K562 (cell line): Measurements from ENCODE around the gene ERLEC1. TPM values are rescaled to one million over a fixed set of nuclear protein-coding genes. Genes with fewer than 3 reads are reported as not detected.

Experiments used
- CHD4 ChIP-seq: fragments of 200-600 bp; sonication (generic); IDR thresholded peaks from 3 replicates; pipeline ENCODE4 v1.6.1; 2012; ENCODE audit warnings: low read depth, mild to moderate bottlenecking, mixed read lengths, low read length, inconsistent platforms; ENCODE audit not compliant: insufficient read depth, insufficient replicate concordance, poor library complexity, severe bottlenecking
- EP400 ChIP-seq: fragments of 450-650 bp; IDR thresholded peaks from 2 replicates; pipeline ENCODE4 v1.6.1; 2017; ENCODE audit warnings: antibody characterized with exemption, mild to moderate bottlenecking, moderate library complexity
- FOS ChIP-seq: IDR thresholded peaks from 3 replicates; pipeline ENCODE4 v1.6.1; 2011; ENCODE audit not compliant: insufficient read length; ENCODE audit errors: extremely low read depth
- GABPA ChIP-seq: fragments of 200-800 bp; sonication (Bioruptor generic); conservative IDR thresholded peaks from 2 replicates; pipeline ENCODE4 v1.6.1; 2016; ENCODE audit warnings: low read depth, missing genetic modification characterization, missing compliant biosample characterization
- GATAD2B ChIP-seq: fragments of 450-650 bp; IDR thresholded peaks from 2 replicates; pipeline ENCODE4 v1.6.1; 2017; ENCODE audit warnings: mild to moderate bottlenecking, borderline replicate concordance
- JUND ChIP-seq, 2 experiments: IDR thresholded peaks; 2 replicates in 1 of 2; 3 replicates in 1 of 2; pipeline ENCODE4 v1.6.1; 2011; ENCODE audit warnings: borderline replicate concordance in 2 of 2, low read depth in 2 of 2, low read length in 2 of 2, improper control_type of control experiment in 1 of 2, missing biosample characterization in 1 of 2, missing genetic modification characterization in 1 of 2, missing genetic modification reagents in 1 of 2
- MAFF ChIP-seq: IDR thresholded peaks from 2 replicates; pipeline ENCODE4 v1.6.1; 2012; ENCODE audit warnings: low read length, improper control_type of control experiment
- MAFK ChIP-seq: IDR thresholded peaks from 2 replicates; pipeline ENCODE4 v1.6.1; 2011; ENCODE audit warnings: low read length, improper control_type of control experiment
- MTF1 ChIP-seq: fragments of 250-450 bp; sonication (Bioruptor Pico); IDR thresholded peaks from 2 replicates; pipeline ENCODE4 v1.9.0; 2021; ENCODE audit warnings: moderate library complexity, mild to moderate bottlenecking, inconsistent platforms, borderline replicate concordance
- NELFE ChIP-seq: IDR thresholded peaks from 2 replicates; pipeline ENCODE4 v1.6.1; 2011; ENCODE audit warnings: mild to moderate bottlenecking; ENCODE audit not compliant: insufficient read depth, insufficient read length
- NRF1 ChIP-seq, 2 experiments: fragments of 450-650 bp; IDR thresholded peaks in 1 of 2; conservative IDR thresholded peaks in 1 of 2; 2 replicates each; pipeline ENCODE4 v1.6.1; 2014; ENCODE audit warnings: mild to moderate bottlenecking in 2 of 2
- PHF21A ChIP-seq: fragments of 450-650 bp; IDR thresholded peaks from 2 replicates; pipeline ENCODE4 v1.6.1; 2017; ENCODE audit warnings: low read depth, borderline replicate concordance
- RAD51 ChIP-seq: fragments of 450-650 bp; IDR thresholded peaks from 2 replicates; pipeline ENCODE4 v1.7.1; 2016; ENCODE audit warnings: low read depth, mild to moderate bottlenecking, borderline replicate concordance
- SMC3 ChIP-seq: conservative IDR thresholded peaks from 2 replicates; pipeline ENCODE4 v1.6.1; 2011; ENCODE audit warnings: low read depth, low read length, improper control_type of control experiment; ENCODE audit not compliant: insufficient read depth
- STAT5B ChIP-seq: fragments of 250-450 bp; sonication (Bioruptor Pico); IDR thresholded peaks from 2 replicates; pipeline ENCODE4 v1.8.0; 2021; ENCODE audit warnings: mild to moderate bottlenecking, inconsistent platforms
- TFAM ChIP-seq: fragments of 250-450 bp; sonication (Bioruptor Pico); conservative IDR thresholded peaks from 2 replicates; pipeline ENCODE4 v1.5.0; 2021; ENCODE audit warnings: mild to moderate bottlenecking, moderate library complexity
- ZNF232 ChIP-seq: sonication (generic); formaldehyde crosslinking; IDR thresholded peaks from 2 replicates; pipeline ENCODE4 v1.8.0; 2022; ENCODE audit warnings: mild to moderate bottlenecking, missing genetic modification reagents
- ZNF263 ChIP-seq: sonication (generic); formaldehyde crosslinking; IDR thresholded peaks from 2 replicates; pipeline ENCODE4 v1.8.0; 2022; ENCODE audit warnings: mild to moderate bottlenecking, missing genetic modification reagents, borderline replicate concordance
- ZNF583 ChIP-seq: fragments of 250-450 bp; sonication (Bioruptor Pico); IDR thresholded peaks from 2 replicates; pipeline ENCODE4 v1.4.0; 2020
- ZNF76 ChIP-seq: fragments of 250-450 bp; sonication (Bioruptor Pico); IDR thresholded peaks from 2 replicates; pipeline ENCODE4 v1.4.0; 2020; ENCODE audit warnings: mild to moderate bottlenecking, moderate library complexity, borderline replicate concordance
- polyA plus RNA-seq, 8 experiments: library from polyadenylated mRNA; depleted of rRNA in 4 of 8; stranded (reverse) in 5 of 8; unstranded in 3 of 8; fragments of >200 nt; fragmentation: Nextera tagmentation in 2 of 8; fragmentation: Illumina TruSeq in 1 of 8; extraction: Ambion mirVana in 2 of 8; extraction: Trizol in 1 of 8; gene quantifications; 2 replicates each; pipeline versions ENCODE4 v1.2.1 to v1.2.3, GENCODE V29; 2011 to 2014; ENCODE audit warnings: inconsistent platforms in 1 of 8, missing spikeins in 1 of 8
- total RNA-seq, 7 experiments: library from RNA; depleted of rRNA in 6 of 7; stranded (reverse); fragments of >200 nt in 6 of 7; fragmentation: Illumina TruSeq in 2 of 7; extraction: Trizol in 2 of 7; gene quantifications; 2 replicates each; pipeline versions ENCODE4 v1.2.1 to v1.2.3, GENCODE V29; 2011 to 2021; ENCODE audit warnings: low replicate concordance in 1 of 7
- TF ChIP-seq, protein P1 (sequence below): IDR thresholded peaks from 2 replicates; pipeline ENCODE4 v1.6.1; 2012; ENCODE audit warnings: low read depth, low read length, improper control_type of control experiment, borderline replicate concordance
- TF ChIP-seq, protein P2 (sequence below): fragments of 450-650 bp; IDR thresholded peaks from 2 replicates; pipeline ENCODE4 v1.6.1; 2014; ENCODE audit warnings: low read depth, mild to moderate bottlenecking, moderate library complexity, borderline replicate concordance
- TF ChIP-seq, protein P3 (sequence below): fragments of 450-650 bp; IDR thresholded peaks from 2 replicates; pipeline ENCODE4 v1.6.1; 2016; ENCODE audit warnings: low read depth, mild to moderate bottlenecking, moderate library complexity
- TF ChIP-seq, protein P4 (sequence below): fragments of 250-450 bp; sonication (Bioruptor Pico); IDR thresholded peaks from 2 replicates; pipeline ENCODE4 v1.6.1; 2021; ENCODE audit warnings: mild to moderate bottlenecking

The ERLEC1 gene
- total and polyA plus RNA-seq, 9 of the 15 experiments (the other 6 are each of a cell fraction or from before 2014, with no cell fraction given), result 12.0 to 41.6 (median 30.6) TPM

DNA sequence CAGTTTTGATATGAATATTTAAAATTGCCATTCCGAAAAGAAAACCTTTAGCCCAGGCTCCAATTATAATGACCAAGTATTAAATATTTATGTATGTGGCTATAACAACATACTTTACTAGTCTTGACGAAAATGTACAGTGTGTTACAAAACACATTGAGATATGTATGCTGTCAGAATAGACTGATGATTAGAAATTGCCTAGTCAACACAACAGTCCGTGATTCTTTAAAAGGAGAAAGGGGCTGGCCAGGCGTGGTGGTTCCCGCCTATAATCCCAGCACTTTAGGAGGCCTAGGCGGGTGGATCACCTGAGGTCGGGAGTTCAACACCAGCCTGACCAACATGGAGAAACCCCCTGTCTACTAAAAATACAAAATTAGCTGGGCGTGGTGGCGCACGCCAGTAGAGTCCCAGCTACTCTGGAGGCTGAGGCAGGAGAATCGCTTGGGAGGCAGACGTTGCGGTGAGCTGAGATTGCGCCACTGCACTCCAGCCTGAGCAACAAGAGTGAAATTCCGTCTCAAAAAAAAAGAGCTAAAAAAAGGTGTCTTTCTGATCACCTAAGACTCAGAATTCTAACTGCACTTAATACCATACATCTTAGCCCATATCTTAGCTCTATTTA is 17.4 kb upstream of the ERLEC1 start (continued):
- TF ChIP-seq MAFK, result peak; percentile 52; the same call in 1 of the 2 replicates
- TF ChIP-seq ZNF263 (CRISPR knock-in tag), result no peak
- TF ChIP-seq NELFE, result no peak
- TF ChIP-seq, protein P1, sequence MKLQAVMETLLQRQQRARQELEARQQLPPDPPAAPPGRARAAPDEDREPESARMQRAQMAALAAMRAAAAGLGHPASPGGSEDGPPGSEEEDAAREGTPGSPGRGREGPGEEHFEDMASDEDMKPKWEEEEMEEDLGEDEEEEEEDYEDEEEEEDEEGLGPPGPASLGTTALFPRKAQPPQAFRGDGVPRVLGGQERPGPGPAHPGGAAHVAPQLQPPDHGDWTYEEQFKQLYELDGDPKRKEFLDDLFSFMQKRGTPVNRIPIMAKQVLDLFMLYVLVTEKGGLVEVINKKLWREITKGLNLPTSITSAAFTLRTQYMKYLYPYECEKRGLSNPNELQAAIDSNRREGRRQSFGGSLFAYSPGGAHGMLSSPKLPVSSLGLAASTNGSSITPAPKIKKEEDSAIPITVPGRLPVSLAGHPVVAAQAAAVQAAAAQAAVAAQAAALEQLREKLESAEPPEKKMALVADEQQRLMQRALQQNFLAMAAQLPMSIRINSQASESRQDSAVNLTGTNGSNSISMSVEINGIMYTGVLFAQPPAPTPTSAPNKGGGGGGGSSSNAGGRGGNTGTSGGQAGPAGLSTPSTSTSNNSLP, result no peak
- no peak for TF ChIP-seq MTF1 (CRISPR knock-in tag)
- no peak for TF ChIP-seq JUND (IDR thresholded peaks at IDR 0.05; ENCODE audit: borderline replicate concordance, low read depth, low read length)
- TF ChIP-seq JUND (tag; IDR thresholded peaks at IDR 0.05; ENCODE audit: borderline replicate concordance, low read depth, low read length), result no peak
- TF ChIP-seq CHD4, result no peak
- TF ChIP-seq ZNF76, result no peak
- TF ChIP-seq GATAD2B, result no peak
- peak; percentile 48; the same call in 1 of the 2 replicates for TF ChIP-seq PHF21A
- no peak for TF ChIP-seq ZNF232 (CRISPR knock-in tag)
- TF ChIP-seq, protein P2, sequence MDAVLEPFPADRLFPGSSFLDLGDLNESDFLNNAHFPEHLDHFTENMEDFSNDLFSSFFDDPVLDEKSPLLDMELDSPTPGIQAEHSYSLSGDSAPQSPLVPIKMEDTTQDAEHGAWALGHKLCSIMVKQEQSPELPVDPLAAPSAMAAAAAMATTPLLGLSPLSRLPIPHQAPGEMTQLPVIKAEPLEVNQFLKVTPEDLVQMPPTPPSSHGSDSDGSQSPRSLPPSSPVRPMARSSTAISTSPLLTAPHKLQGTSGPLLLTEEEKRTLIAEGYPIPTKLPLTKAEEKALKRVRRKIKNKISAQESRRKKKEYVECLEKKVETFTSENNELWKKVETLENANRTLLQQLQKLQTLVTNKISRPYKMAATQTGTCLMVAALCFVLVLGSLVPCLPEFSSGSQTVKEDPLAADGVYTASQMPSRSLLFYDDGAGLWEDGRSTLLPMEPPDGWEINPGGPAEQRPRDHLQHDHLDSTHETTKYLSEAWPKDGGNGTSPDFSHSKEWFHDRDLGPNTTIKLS, result 0 out of 2 replicates have a peak, but pooled peaks have one; percentile 24
- peak; percentile 46; the same call in 1 of the 2 replicates for TF ChIP-seq MAFF
- TF ChIP-seq GABPA (tag), result no peak
- no peak for TF ChIP-seq FOS
- TF ChIP-seq ZNF583 (CRISPR knock-in tag), result 0 out of 2 replicates have a peak, but pooled peaks have one; percentile 53
- TF ChIP-seq, protein P3, sequence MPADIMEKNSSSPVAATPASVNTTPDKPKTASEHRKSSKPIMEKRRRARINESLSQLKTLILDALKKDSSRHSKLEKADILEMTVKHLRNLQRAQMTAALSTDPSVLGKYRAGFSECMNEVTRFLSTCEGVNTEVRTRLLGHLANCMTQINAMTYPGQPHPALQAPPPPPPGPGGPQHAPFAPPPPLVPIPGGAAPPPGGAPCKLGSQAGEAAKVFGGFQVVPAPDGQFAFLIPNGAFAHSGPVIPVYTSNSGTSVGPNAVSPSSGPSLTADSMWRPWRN, result no peak
- no peak for TF ChIP-seq TFAM (CRISPR knock-in tag)
- TF ChIP-seq, protein P4, sequence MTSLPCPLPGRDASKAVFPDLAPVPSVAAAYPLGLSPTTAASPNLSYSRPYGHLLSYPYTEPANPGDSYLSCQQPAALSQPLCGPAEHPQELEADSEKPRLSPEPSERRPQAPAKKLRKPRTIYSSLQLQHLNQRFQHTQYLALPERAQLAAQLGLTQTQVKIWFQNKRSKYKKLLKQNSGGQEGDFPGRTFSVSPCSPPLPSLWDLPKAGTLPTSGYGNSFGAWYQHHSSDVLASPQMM, result no peak
- no peak for TF ChIP-seq EP400
- peak; percentile 36 to 45; a peak in 2 of 4 replicates for TF ChIP-seq NRF1 (conservative IDR thresholded peaks at IDR 0.05 in 1 of 2, IDR thresholded peaks at IDR 0.05 in 1 of 2)
- no peak for TF ChIP-seq SMC3
- no peak for TF ChIP-seq RAD51
- no peak for TF ChIP-seq STAT5B (CRISPR knock-in tag)
